HG03108 (cell line): ENCODE results near the gene CNST.
"Not testable (repeated sequence)": the region's sequence is repeated elsewhere in the genome, so short reads cannot be mapped to it uniquely, and the experiment has no call there.

ENCODE experiments used
- ATAC-seq: cut with Tn5 transposase; IDR thresholded peaks from one replicate; pipeline ENCODE4 v1.9.1; 2021; ENCODE audit warnings: moderate library complexity; ENCODE audit not compliant: unreplicated experiment

The CNST gene

DNA sequence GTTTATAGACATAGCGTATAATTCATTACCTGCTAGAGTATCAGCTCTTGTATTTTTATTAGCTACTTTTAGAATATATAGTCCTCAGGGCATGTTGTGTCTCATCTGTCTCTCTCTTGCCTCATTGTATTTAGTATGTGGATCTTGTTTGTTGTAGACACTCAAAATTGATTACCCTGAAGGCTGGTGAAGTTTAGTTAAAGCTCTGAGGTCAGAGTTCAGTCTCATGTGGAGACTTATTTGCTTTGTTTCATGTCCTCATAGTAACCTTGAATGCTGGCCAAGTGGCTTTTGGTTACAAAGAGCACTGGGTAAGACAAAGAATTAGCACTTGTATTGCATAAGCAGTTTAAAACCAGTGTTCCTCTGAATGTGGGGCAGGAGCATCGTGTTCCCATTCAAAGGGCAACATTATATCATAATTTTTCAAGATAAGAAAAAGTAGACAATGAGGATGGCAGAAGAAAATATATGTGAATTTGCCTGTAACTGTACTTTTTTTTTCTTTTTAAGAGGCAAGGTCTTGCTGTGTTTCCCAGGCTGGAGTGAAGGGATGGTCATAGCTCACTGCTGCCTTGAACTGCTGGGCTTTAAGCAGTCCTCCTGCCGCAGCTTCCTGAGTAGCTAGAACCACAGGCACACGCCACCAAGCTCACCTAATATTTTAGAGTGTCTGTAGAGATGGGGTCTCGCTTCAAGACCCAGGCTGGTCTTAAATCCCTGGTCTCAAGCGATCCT lies 17.4 kb downstream of the CNST start:
- ATAC-seq = no peak

DNA sequence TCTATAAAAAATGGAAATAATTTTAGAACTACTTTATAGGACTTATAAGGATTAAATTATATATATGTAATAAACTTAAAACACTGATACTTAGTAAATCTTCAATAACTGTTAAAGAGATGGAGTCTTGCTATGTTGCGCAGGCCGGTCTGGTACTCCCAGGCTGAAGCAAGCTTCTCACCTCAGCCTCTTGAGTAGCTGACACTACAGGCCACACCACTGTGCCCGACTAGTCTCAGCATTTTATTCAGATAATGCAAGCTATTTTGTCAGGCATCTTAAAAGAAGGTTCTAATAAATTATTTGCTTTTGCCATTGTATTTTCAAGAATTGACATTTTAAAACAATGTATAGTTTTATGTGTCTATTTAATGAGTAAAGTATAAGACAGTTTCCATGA lies 20.8 kb downstream of the CNST start:
- ATAC-seq = no peak

DNA sequence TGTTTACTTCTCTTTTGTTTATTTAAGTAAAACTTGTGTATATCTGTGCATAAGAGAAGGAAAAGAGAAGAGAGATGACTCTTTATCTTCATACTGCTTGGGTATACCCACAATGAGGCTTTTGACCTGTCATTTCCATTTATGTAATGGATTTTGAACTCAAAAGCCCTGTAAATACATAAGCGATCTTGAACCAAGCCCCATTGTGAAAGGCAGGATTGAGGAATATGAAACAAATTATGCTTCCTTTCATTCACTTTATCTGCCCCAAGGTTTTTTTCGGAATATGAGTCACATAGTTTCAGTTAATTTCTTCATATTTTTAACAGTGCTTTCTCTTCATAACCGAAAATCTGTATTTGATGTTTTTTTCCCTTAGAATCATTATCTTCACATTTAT lies 21.4 kb downstream of the CNST start:
- ATAC-seq = no peak

GRCh38 chr1:246588159-246588721 lies 22.0 kb downstream of the CNST start:
- no peak for ATAC-seq

- ATAC-seq = not testable (repeated sequence)
Observed at GRCh38 chr1:246589919-246590318, 23.7 kb downstream of the CNST start.

GRCh38 chr1:246591047-246591446 lies 24.8 kb downstream of the CNST start:
- ATAC-seq = peak; percentile 34

DNA sequence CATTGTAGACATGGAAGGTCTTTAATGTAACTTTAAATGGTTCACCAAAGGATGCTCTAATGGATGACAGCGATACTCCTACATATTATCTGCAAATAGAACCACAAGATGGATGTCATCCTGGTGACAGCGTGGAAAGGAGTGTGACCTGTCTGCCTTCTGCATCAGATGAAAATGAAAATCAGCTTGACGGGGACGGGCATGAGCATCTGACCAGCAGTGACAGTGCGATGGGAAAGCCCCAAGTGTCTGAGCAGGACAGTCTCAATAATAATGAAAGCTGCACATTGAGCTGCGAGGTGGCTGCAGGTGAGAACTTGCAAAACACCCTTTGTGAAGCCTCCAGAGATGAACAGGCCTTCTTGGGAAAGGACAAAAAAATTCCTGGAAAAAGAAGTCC lies 25.2 kb downstream of the CNST start:
- peak; percentile 98 for ATAC-seq

DNA sequence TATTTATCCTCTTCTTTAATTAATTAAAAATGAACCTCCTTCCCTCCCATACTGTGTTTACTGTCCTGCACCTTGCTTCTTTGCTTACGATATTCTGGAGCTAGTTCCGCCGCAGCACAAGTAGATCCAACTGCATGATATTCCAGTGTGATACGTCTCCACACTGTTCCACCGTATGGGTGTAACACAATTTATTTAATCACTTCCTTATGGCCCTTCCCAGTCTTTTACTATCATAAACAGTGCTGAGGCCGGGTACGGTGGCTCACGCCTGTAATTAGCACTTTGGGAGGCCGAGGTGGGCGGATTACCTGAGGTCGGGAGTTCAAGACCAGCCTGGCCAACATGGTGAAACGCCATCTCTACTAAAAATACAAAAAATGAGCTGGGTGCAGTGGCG lies 25.7 kb downstream of the CNST start:
- no peak for ATAC-seq

DNA sequence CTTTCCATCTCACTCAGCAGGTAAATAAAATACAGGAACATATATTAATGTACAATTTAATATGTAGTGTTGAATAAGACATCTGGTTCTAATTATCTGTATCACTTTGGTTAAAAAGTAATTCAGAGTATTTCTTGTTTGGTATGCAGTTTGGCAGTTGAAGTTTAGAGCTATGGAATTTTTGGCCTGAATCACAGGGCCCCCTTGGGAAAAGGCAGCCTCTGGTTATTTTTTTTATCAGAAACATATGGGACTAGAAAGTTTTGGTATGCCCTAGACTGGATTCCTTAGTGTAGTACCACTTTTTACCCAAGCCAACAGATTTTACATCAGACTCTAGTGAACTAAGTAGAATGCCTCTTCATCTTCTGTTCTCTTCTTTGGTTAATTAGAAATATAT lies 26.4 kb downstream of the CNST start:
- no peak for ATAC-seq

- no peak for ATAC-seq
Observed at GRCh38 chr1:246595146-246595545, 28.9 kb downstream of the CNST start.

DNA sequence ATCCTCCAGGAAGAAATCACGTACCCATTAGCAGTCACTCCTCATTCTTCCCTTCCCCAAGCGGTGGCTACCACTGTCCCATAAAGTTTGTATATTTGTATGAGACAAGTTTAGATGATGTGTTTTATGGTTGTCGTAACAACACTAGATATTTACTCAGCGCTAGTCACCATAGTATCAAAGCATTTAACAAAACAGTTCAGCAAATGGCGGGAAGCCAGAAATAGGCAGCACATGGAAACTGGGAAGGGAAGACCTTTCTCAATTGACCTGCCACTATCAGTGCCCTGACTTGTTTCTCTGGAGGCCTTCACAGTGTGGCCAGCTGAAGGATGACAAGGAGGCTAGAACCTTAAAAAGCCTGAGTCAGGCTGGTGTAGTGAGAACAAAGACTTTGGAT lies 31.1 kb downstream of the CNST start:
- no peak for ATAC-seq

DNA sequence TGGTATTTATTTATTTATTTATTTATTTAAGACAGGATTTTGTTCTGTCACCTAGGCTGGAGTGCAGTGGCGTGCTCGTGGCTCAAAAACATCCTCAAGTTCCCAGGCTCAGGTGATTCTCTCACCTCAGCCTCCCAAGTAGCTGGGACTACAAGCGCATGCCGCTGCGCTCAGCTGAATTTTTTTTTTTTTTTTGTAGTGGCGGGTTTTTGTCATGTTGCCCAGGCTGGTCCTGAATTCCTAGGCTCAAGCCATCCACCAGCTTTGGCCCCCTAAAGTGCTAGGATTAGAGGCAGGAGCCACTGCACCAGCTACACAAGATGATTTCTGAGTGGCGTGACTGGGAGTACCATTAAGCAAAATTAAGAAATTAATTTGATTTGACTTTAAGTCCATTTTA lies 31.7 kb downstream of the CNST start:
- ATAC-seq = no peak

DNA sequence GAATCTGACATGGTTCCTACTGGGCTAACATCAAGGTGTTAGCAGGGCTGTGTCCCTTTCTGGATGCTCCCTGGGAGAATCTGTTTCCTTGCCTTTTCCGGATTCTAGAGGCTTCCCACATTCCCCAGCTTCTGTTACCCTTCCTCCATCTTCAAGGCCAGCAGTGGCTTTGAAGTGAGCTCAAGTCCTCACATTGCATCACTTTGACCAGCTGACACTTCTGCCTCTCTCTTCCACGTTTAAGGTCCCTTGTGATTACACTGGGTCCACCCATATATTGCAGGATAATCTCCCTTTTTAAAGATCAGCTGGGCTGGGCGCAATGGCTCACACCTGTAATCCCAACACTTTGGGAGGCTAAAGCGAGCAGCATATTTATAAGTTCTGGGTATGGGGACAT lies 33.1 kb downstream of the CNST start:
- no peak for ATAC-seq

DNA sequence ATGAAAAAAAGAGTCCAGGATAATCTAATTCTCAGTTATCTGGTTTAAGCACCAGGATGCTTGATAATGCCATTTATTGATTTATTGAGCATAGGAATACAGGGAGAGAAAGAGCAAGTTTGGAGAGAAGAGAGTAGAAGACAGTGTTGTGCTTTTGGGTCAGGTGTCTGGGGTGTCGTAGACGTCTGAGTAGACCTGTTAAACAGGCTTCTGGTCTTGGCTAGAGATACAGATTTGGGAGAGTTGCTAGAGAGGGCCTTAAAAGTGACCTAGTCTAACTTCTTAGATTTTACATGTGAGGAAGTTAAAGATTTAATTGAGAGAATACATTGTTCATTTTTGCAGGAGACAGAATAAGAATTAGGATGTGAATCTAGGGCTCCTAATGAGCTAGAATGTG lies 34.3 kb downstream of the CNST start:
- ATAC-seq = no peak

DNA sequence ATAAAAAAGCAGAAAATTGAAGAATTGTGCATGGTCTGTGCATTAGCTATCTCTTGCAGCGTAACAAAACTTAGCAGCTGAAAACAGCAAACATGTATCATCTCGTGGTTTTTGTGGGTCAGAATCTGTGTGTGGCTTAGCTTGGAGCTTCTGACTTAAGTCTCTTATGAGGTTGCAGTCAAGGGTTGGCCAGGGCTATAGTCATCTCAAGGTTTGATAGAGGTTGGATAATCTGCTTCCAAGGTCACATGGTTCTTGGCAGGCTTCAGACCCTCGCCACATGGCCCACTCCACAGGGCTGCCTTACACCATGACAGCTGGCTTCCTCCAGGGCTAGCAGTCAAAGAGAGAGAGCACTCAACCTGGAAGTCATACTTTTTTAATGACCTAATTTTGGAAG lies 35.9 kb downstream of the CNST start:
- no peak for ATAC-seq

DNA sequence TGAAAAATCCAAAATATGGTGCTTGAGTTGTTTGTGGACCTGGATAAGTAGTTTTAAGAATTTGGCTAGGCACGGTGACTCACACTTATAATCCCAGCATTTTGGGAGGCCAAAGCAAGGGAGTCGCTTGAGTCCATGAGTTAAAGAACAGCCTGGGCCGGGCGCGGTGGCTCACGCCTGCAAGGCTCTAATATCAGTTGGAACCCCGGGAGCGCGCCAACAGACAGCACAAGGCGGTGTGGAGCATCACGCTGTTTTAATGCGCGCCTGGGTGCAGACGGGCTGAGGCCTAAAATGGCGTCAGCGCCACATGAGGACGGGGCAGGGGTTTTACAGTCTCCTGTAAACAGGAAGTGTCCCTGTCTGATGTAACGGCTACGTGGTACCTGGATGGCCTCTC lies 39.0 kb downstream of the CNST start:
- not testable (repeated sequence) for ATAC-seq

GRCh38 chr1:246607462-246607861 lies 41.2 kb downstream of the CNST start:
- no peak for ATAC-seq

- no peak for ATAC-seq
Observed at GRCh38 chr1:246608616-246609376, 42.5 kb downstream of the CNST start.

DNA sequence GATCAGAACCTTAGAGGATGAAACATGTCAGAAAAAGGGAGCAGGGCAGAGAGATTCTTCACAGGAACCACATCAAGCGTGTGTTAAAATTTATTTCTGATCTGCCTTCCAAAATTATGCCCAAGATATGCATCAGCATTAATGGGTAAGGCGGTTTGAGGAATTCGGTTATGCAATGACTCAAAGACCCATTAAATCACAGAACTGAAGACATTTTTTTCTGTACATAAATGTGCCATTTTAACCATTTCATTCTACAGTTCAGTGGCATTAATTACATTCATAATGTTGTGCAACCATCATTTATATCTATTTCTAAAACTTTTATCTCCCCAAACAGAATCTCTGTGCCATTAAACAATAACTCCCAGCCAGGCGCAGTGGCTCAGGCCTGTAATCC lies 43.4 kb downstream of the CNST start:
- ATAC-seq = no peak

GRCh38 chr1:246613096-246613758 lies 47.0 kb downstream of the CNST start:
- ATAC-seq = no peak

- no peak for ATAC-seq
Observed at GRCh38 chr1:246617156-246617555, 50.9 kb downstream of the CNST start.

GRCh38 chr1:246617768-246618167 lies 51.5 kb downstream of the CNST start:
- no peak for ATAC-seq
